Naive thymus-derived CD4-positive, alpha-beta T cell (primary cell): ENCODE results near the gene MARVELD1. TPM values are rescaled to one million over a fixed set of nuclear protein-coding genes. Genes with fewer than 3 reads are reported as not detected.
A peak's percentile ranks its signal among the peaks of the same experiment; 100 is the strongest.

Experiments
- ATAC-seq: fragments of 150-1000 bp; cut with Tn5 transposase; 2 replicates; pipeline ENCODE4 v1.10.0; 2021; ENCODE audit warnings: mild to moderate bottlenecking, moderate library complexity
- CTCF ChIA-PET: fragments of 350-600 bp; sonication (Branson Sonifier 250); formaldehyde crosslinking; loops from one replicate; lab custom pipeline; 2021; ENCODE audit warnings: antibody characterized with exemption; lab: Charles Lee
- POLR2A ChIA-PET: fragments of 350-600 bp; sonication (Branson Sonifier 250); formaldehyde crosslinking; loops from one replicate; lab custom pipeline; 2021; ENCODE audit warnings: antibody characterized with exemption, inconsistent platforms; lab: Charles Lee
- DNase-seq, 9 donors: peaks; one replicate each; pipeline versions ENCODE4 v3.0.0 to v3.0.0-alpha.2; 2020 to 2022; ENCODE audit warnings: mixed read lengths in 1 of 9
- H3K27ac ChIP-seq: one replicate; pipeline ENCODE4 v1.7.0; 2013; ENCODE audit warnings: mild to moderate bottlenecking, low read depth, low read length, moderate library complexity
- H3K27me3 ChIP-seq, 2 donors: one replicate each; pipeline ENCODE4 v1.7.0; 2013; ENCODE audit warnings: low read length in 2 of 2, mild to moderate bottlenecking in 2 of 2, moderate library complexity in 2 of 2; ENCODE audit not compliant: control insufficient read depth in 2 of 2, insufficient read depth in 2 of 2
- H3K36me3 ChIP-seq, 3 experiments: 1 replicate in 2 of 3; 2 replicates in 1 of 3; pipeline ENCODE4 v1.7.0; 2013; ENCODE audit warnings: low read length in 3 of 3, mild to moderate bottlenecking in 3 of 3, moderate library complexity in 1 of 3; ENCODE audit not compliant: insufficient read depth in 3 of 3, control insufficient read depth in 2 of 3
- H3K4me1 ChIP-seq, 2 donors: one replicate each; pipeline ENCODE4 v1.7.0; 2013; ENCODE audit warnings: low read length in 2 of 2, mild to moderate bottlenecking in 2 of 2, moderate library complexity in 1 of 2; ENCODE audit not compliant: control insufficient read depth in 2 of 2, insufficient read depth in 2 of 2
- H3K4me3 ChIP-seq: 2 replicates; pipeline ENCODE4 v1.7.0; 2013; ENCODE audit warnings: mild to moderate bottlenecking, low read length
- H3K9me3 ChIP-seq, 3 experiments: 1 replicate in 2 of 3; 2 replicates in 1 of 3; pipeline ENCODE4 v1.7.0; 2013; ENCODE audit warnings: low read length in 3 of 3; ENCODE audit not compliant: control insufficient read depth in 2 of 3
- H3K27ac Mint-ChIP-seq, 9 donors: one replicate each; pipeline ENCODE4 v1.8.0; 2020 to 2022; ENCODE audit warnings: mixed read lengths in 9 of 9, mild to moderate bottlenecking in 8 of 9, moderate library complexity in 5 of 9, inconsistent platforms in 2 of 9
- H3K27me3 Mint-ChIP-seq, 5 donors: one replicate each; pipeline ENCODE4 v1.8.0; 2021 to 2022; ENCODE audit warnings: mixed read lengths in 5 of 5, mild to moderate bottlenecking in 1 of 5
- H3K36me3 Mint-ChIP-seq, 5 donors: one replicate each; pipeline ENCODE4 v1.8.0; 2020 to 2022; ENCODE audit warnings: mixed read lengths in 5 of 5, mild to moderate bottlenecking in 3 of 5, inconsistent platforms in 1 of 5
- H3K4me1 Mint-ChIP-seq, 7 donors: one replicate each; pipeline ENCODE4 v1.8.0; 2020 to 2022; ENCODE audit warnings: mixed read lengths in 7 of 7, mild to moderate bottlenecking in 3 of 7, inconsistent platforms in 1 of 7
- H3K4me3 Mint-ChIP-seq, 10 donors: one replicate each; pipeline ENCODE4 v1.8.0; 2020 to 2022; ENCODE audit warnings: mild to moderate bottlenecking in 10 of 10, mixed read lengths in 10 of 10, moderate library complexity in 6 of 10, inconsistent platforms in 2 of 10
- H3K9me3 Mint-ChIP-seq, 11 donors: one replicate each; pipeline ENCODE4 v1.8.0; 2020 to 2022; ENCODE audit warnings: mixed read lengths in 11 of 11, mild to moderate bottlenecking in 4 of 11, inconsistent platforms in 1 of 11, moderate library complexity in 1 of 11
- intact Hi-C, 2 donors: fragments of 100-400 bp; cut with micrococcal nuclease; formaldehyde crosslinking; loops; one replicate each; pipeline ENCODE4 v1.15.1; 2023
- polyA plus RNA-seq, 2 donors: library from polyadenylated mRNA; unstranded; fragments of 300-500 nt; fragmentation: Illumina TruSeq; gene quantifications; one replicate each; pipeline ENCODE4 v1.2.3, GENCODE V29; 2021
- total RNA-seq, 6 experiments: library from RNA in 5 of 6; stranded (reverse) in 5 of 6; gene quantifications; 1 replicate in 5 of 6; 2 replicates in 1 of 6; pipeline ENCODE4 v1.2.3 and lab custom pipeline; 2021 to 2026

The MARVELD1 gene
- total and polyA plus RNA-seq, 7 experiments from 2014 or later: 0.07 to 5.0 (median 1.1) TPM

GRCh38 chr10:97752956-97753355 lies 39.4 kb downstream of the MARVELD1 start:
- peaks cover 3 to 69% (median 22%) of the 10 kb centered on the region in 5 donors for H3K36me3 Mint-ChIP-seq
- ChIA-PET POLR2A (no interaction called here), CTCF (interaction anchor here (0.6 kb wide), 1 partner anchor 27 kb away, joined by 3 read pairs; no protein-coding TSS in a partner anchor)
- H3K9me3 Mint-ChIP-seq: no peaks in the 10 kb centered on the region
- no peaks in the 10 kb centered on the region for H3K27me3 Mint-ChIP-seq
- no peak for DNase-seq
- H3K27ac Mint-ChIP-seq: no peak overlapping the region
- Histone ChIP-seq H3K36me3 (peaks cover 7 to 98% (median 32%) of the 10 kb centered on the region in 3 experiments), H3K4me1 (no peaks in the 10 kb centered on the region), H3K9me3 (no peaks in the 10 kb centered on the region), H3K27ac (no peak overlapping the region), H3K4me3 (no peak overlapping the region), H3K27me3 (no peaks in the 10 kb centered on the region)
- ATAC-seq: no peak
- intact Hi-C loops: no loop called here
- H3K4me1 Mint-ChIP-seq: peaks cover 0 to 3% (median 0%) of the 10 kb centered on the region in 7 donors
- no peak overlapping the region for H3K4me3 Mint-ChIP-seq

- Mint-ChIP-seq H3K27me3 (no peaks in the 10 kb centered on the region), H3K4me1 (no peaks in the 10 kb centered on the region), H3K9me3 (no peaks in the 10 kb centered on the region), H3K4me3 (no peak overlapping the region), H3K27ac (peak overlapping the region in 1 of 9 donors; percentile 29), H3K36me3 (peaks cover 3 to 65% (median 12%) of the 10 kb centered on the region in 5 donors)
- no peak for ATAC-seq
- intact Hi-C loops: no loop called here
- POLR2A ChIA-PET: no interaction called here
- Histone ChIP-seq H3K27me3 (no peaks in the 10 kb centered on the region), H3K9me3 (no peaks in the 10 kb centered on the region), H3K36me3 (peaks cover 3 to 89% (median 22%) of the 10 kb centered on the region in 3 experiments), H3K4me1 (no peaks in the 10 kb centered on the region), H3K27ac (no peak overlapping the region), H3K4me3 (no peak overlapping the region)
- CTCF ChIA-PET: interaction anchor here (1.1 kb wide), 1 partner anchor 26 kb away, joined by 4 read pairs; no protein-coding TSS in a partner anchor
- no peak for DNase-seq
These were observed 41.2 kb downstream of the MARVELD1 start for GRCh38 chr10:97754726-97755125.

- POLR2A ChIA-PET: no interaction called here
- peaks cover 10 to 89% (median 15%) of the 10 kb centered on the region in 3 experiments for H3K36me3 ChIP-seq
- Mint-ChIP-seq H3K4me1 (no peaks in the 10 kb centered on the region), H3K27ac (no peak overlapping the region), H3K4me3 (no peak overlapping the region), H3K27me3 (no peaks in the 10 kb centered on the region), H3K36me3 (peaks cover 3 to 67% (median 11%) of the 10 kb centered on the region in 5 donors), H3K9me3 (no peaks in the 10 kb centered on the region)
- no peak for ATAC-seq
- intact Hi-C loops: no loop called here
- no peak for DNase-seq
- H3K4me3 ChIP-seq: no peak overlapping the region
- H3K27ac ChIP-seq: no peak overlapping the region
- CTCF ChIA-PET: interaction anchor here (1.1 kb wide), 1 partner anchor 25 kb away, joined by 4 read pairs; no protein-coding TSS in a partner anchor
- H3K9me3 ChIP-seq: no peaks in the 10 kb centered on the region
- H3K27me3 ChIP-seq: no peaks in the 10 kb centered on the region
- H3K4me1 ChIP-seq: no peaks in the 10 kb centered on the region
These were observed 42.2 kb downstream of the MARVELD1 start for GRCh38 chr10:97755718-97756117.

GRCh38 chr10:97757471-97757870 lies 43.9 kb downstream of the MARVELD1 start:
- no peak overlapping the region for H3K4me3 ChIP-seq
- intact Hi-C loops: no loop called here
- H3K36me3 ChIP-seq: peaks cover 10 to 88% (median 15%) of the 10 kb centered on the region in 3 experiments
- Mint-ChIP-seq H3K27ac (no peak overlapping the region), H3K36me3 (peaks cover 0 to 62% (median 10%) of the 10 kb centered on the region in 5 donors), H3K27me3 (no peaks in the 10 kb centered on the region), H3K4me3 (no peak overlapping the region), H3K4me1 (peaks cover 0 to 2% (median 0%) of the 10 kb centered on the region in 7 donors), H3K9me3 (no peaks in the 10 kb centered on the region)
- ChIA-PET POLR2A (no interaction called here), CTCF (interaction anchor here (1.4 to 3.1 kb wide), 2 partner anchors 21 to 111 kb away, joined by 5 to 16 read pairs; partner anchors contain the start of gene ZFYVE27)
- DNase-seq (no peak), ATAC-seq (no peak)
- H3K27ac ChIP-seq: no peak overlapping the region
- no peaks in the 10 kb centered on the region for H3K9me3 ChIP-seq
- no peaks in the 10 kb centered on the region for H3K27me3 ChIP-seq
- no peaks in the 10 kb centered on the region for H3K4me1 ChIP-seq

- ATAC-seq (peak; percentile 74), DNase-seq (peak in 7 of 9 donors; percentile 23 to 57 (median 38))
- Histone ChIP-seq H3K4me3 (no peak overlapping the region), H3K27me3 (no peaks in the 10 kb centered on the region), H3K27ac (no peak overlapping the region), H3K36me3 (peaks cover 6 to 71% (median 10%) of the 10 kb centered on the region in 3 experiments), H3K9me3 (no peaks in the 10 kb centered on the region), H3K4me1 (no peaks in the 10 kb centered on the region)
- POLR2A ChIA-PET: no interaction called here
- Mint-ChIP-seq H3K4me3 (no peak overlapping the region), H3K27ac (peak overlapping the region in 2 of 9 donors; percentile 21 to 30), H3K27me3 (no peaks in the 10 kb centered on the region), H3K36me3 (peaks cover 0 to 51% (median 10%) of the 10 kb centered on the region in 5 donors), H3K9me3 (no peaks in the 10 kb centered on the region), H3K4me1 (peaks cover 0 to 4% (median 0%) of the 10 kb centered on the region in 7 donors)
- CTCF ChIA-PET: interaction anchor here (0.7 to 4.5 kb wide), 6 partner anchors 21 to 338 kb away, joined by 3 to 33 read pairs (median 4); no protein-coding TSS in a partner anchor
- intact Hi-C loops: loop anchor here (1.0 to 2.0 kb wide), 3 partner anchors 33 to 285 kb away; no protein-coding TSS in a partner anchor
These were observed 45.8 kb downstream of the MARVELD1 start for GRCh38 chr10:97759158-97759887.

GRCh38 chr10:97759946-97760345 lies 46.4 kb downstream of the MARVELD1 start:
- peaks cover 0 to 50% (median 8%) of the 10 kb centered on the region in 5 donors for H3K36me3 Mint-ChIP-seq
- no peaks in the 10 kb centered on the region for H3K9me3 Mint-ChIP-seq

More at GRCh38 chr10:97759946-97760345, 46.4 kb downstream of the MARVELD1 start:
- Histone ChIP-seq H3K36me3 (peaks cover 4 to 65% (median 10%) of the 10 kb centered on the region in 3 experiments), H3K4me1 (no peaks in the 10 kb centered on the region), H3K4me3 (no peak overlapping the region), H3K27me3 (no peaks in the 10 kb centered on the region), H3K27ac (no peak overlapping the region), H3K9me3 (no peaks in the 10 kb centered on the region)
- Mint-ChIP-seq H3K27me3 (no peaks in the 10 kb centered on the region), H3K4me1 (peaks cover 0 to 6% (median 0%) of the 10 kb centered on the region in 7 donors), H3K4me3 (no peak overlapping the region), H3K27ac (peak overlapping the region in 2 of 9 donors; percentile 21 to 59)
- ChIA-PET CTCF (interaction anchor here (0.6 to 4.5 kb wide), 9 partner anchors 18 to 399 kb away, joined by 3 to 33 read pairs (median 3); no protein-coding TSS in a partner anchor), POLR2A (interaction anchor here (0.7 to 1.4 kb wide), 3 partner anchors 19 to 110 kb away, joined by 3 read pairs; partner anchors contain the start of gene ZFYVE27)
- no peak for ATAC-seq
- no peak for DNase-seq
- intact Hi-C loops: loop anchor here (1.0 to 10.0 kb wide), 4 partner anchors 32 to 285 kb away; no protein-coding TSS in a partner anchor
